Measurements from ENCODE around the gene NEK1.
"Not testable (repeated sequence)": the region's sequence is repeated elsewhere in the genome, so short reads cannot be mapped to it uniquely, and the experiment has no call there.

The NEK1 gene

DNA sequence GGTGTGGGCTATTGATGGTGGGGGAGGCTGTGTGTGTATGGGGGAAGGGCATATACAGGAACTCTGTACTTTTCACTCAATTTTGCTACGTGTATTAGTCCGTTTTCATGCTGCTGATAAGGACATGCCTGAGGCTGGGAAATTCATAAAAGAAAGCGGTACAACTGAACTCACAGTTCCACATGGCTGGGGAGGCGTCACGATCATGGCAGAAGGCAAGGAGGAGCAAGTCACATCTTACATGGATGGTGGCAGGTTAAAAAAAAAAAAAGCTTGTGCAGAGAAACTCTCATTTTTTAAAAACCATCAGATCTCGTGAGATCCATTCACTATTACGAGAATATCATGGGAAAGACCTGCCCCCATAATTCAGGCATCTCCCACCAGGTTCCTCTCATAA, 152.3 kb downstream of the NEK1 start:
- H3K27ac Mint-ChIP-seq: no peak overlapping the region

DNA sequence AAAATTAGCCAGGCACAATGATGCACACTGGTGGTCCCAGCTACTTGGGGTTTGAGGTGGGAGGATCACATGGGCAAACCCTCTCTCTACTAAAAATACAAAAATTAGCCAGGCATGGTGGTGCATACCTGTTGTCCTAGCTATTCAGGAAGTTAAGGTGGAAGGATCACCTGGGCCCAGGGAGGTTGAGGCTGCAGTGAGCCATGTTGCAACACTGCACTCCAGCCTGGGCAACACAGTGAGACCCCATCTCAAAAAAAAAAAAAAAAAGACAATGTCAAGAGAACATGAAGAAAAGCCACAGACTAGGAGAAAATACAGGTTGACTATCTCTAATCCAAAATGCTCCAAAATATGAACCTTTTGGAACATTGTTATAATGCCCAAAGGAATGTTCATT, 153.8 kb downstream of the NEK1 start:
- DNase-seq: no peak

More for the DNA sequence above, 152.3 kb downstream of the NEK1 start:
- H3K4me3 Mint-ChIP-seq: no peak overlapping the region
- peaks cover 73% of the 10 kb centered on the region for H3K36me3 Mint-ChIP-seq (ENCODE audit: low read depth)
- H3K27me3 Mint-ChIP-seq (ENCODE audit: low read depth, poor library complexity): peaks cover 4% of the 10 kb centered on the region
- TF ChIP-seq, protein P1, sequence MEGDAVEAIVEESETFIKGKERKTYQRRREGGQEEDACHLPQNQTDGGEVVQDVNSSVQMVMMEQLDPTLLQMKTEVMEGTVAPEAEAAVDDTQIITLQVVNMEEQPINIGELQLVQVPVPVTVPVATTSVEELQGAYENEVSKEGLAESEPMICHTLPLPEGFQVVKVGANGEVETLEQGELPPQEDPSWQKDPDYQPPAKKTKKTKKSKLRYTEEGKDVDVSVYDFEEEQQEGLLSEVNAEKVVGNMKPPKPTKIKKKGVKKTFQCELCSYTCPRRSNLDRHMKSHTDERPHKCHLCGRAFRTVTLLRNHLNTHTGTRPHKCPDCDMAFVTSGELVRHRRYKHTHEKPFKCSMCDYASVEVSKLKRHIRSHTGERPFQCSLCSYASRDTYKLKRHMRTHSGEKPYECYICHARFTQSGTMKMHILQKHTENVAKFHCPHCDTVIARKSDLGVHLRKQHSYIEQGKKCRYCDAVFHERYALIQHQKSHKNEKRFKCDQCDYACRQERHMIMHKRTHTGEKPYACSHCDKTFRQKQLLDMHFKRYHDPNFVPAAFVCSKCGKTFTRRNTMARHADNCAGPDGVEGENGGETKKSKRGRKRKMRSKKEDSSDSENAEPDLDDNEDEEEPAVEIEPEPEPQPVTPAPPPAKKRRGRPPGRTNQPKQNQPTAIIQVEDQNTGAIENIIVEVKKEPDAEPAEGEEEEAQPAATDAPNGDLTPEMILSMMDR (IDR thresholded peaks at IDR 0.05): no peak
- H3K9me3 Mint-ChIP-seq: peaks cover 16% of the 10 kb centered on the region
- no peak for DNase-seq
- H3K4me1 Mint-ChIP-seq: no peaks in the 10 kb centered on the region

DNA sequence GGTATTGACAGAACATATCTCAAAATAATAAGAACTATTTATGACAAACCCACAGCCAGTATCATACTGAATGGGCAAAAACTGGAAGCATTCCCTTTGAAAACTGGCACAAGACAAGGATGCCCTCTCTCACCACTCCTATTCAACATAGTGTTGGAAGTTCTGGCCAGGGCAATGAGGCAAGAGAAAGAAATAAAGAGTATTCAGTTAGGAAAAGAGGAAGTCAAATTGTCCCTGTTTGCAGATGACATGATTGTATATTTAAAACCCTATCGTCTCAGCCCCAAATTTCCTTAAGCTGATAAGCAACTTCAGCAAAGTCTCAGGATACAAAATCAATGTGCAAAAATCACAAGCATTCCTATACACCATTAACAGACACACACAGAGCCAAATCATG, 159.7 kb downstream of the NEK1 start:
- H3K27me3 Mint-ChIP-seq (ENCODE audit: low read depth, poor library complexity); H3K4me3 Mint-ChIP-seq; H3K4me1 Mint-ChIP-seq; DNase-seq; H3K27ac Mint-ChIP-seq: not testable (repeated sequence)
- H3K9me3 Mint-ChIP-seq: peaks cover 65% of the 10 kb centered on the region
- H3K36me3 Mint-ChIP-seq (ENCODE audit: low read depth): peaks cover 93% of the 10 kb centered on the region

More for the DNA sequence above, 153.8 kb downstream of the NEK1 start:
- Mint-ChIP-seq H3K4me1 (no peaks in the 10 kb centered on the region), H3K9me3 (peaks cover 30% of the 10 kb centered on the region), H3K36me3 (ENCODE audit: low read depth) (peaks cover 88% of the 10 kb centered on the region), H3K4me3 (no peak overlapping the region), H3K27me3 (ENCODE audit: low read depth, poor library complexity) (peaks cover 4% of the 10 kb centered on the region), H3K27ac (no peak overlapping the region)
- TF ChIP-seq, protein P1 (IDR thresholded peaks at IDR 0.05): no peak

DNA sequence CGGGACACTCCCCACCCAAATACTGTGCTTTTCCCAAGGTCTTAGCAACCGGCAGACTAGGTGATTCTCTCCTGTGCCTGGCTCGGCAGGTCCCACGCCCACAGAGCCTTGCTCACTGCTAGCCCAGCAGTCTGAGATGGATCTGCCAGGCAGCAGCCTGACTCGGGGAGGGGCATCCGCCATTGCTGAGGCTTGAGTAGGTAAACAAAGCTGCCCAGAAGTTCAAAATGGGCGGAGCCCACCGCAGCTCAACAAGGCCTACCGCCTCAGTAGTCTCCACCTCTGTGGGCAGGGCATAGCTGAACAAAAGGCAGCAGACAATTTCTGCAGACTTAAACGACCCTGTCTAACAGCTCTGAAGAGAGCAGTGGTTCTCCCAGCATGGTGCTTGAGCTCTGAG, 163.4 kb downstream of the NEK1 start:
- H3K27ac Mint-ChIP-seq; H3K4me3 Mint-ChIP-seq; DNase-seq; H3K27me3 Mint-ChIP-seq (ENCODE audit: low read depth, poor library complexity); H3K4me1 Mint-ChIP-seq: not testable (repeated sequence)
- Mint-ChIP-seq H3K36me3 (ENCODE audit: low read depth) (peaks cover 96% of the 10 kb centered on the region), H3K9me3 (peaks cover 87% of the 10 kb centered on the region)

DNA sequence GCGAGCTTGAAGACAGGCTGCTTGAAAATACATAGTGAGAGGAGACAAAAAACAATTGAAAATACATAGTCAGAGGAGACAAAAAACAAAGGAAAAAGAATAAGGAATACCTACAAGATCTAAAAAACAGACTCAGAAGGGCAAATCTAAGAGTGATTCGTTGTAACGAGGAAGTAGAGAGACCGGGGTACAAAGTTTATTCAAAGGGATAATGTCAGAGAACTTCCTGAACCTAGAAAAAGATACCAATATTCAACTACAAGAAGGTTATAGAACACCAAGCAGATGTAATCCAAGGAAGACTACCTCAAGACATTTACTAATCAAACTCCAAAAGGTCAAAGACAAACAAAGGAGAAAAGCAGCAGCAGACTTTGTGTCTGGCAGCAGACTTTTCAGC, 165.6 kb downstream of the NEK1 start:
- Mint-ChIP-seq H3K36me3 (ENCODE audit: low read depth) (peaks cover 95% of the 10 kb centered on the region), H3K4me3 (no peak overlapping the region), H3K27ac (no peak overlapping the region), H3K4me1 (no peaks in the 10 kb centered on the region), H3K9me3 (peaks cover 85% of the 10 kb centered on the region), H3K27me3 (ENCODE audit: low read depth, poor library complexity) (no peaks in the 10 kb centered on the region)
- no peak for DNase-seq
- TF ChIP-seq, protein P1 (IDR thresholded peaks at IDR 0.05): no peak

DNA sequence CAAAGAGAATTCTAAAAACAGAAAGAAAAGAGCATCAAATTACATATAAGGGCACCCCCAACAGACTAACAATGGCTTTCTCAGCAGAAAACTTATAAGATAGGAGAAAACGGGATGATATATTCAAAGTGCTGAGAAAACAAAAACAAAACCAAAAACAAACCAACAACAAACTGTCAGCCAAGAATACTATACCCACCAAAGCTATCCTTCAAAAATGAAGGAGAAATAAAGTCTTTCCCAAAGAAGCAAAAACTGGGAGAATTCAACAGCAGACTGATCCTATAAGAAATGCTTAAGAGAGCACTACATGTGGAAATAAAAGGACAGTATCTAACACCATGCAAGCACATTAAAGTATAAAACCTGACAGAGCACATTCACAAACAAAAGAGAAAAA, 168.6 kb downstream of the NEK1 start:
- Mint-ChIP-seq H3K9me3 (peaks cover 63% of the 10 kb centered on the region), H3K4me3 (no peak overlapping the region)

DNA sequence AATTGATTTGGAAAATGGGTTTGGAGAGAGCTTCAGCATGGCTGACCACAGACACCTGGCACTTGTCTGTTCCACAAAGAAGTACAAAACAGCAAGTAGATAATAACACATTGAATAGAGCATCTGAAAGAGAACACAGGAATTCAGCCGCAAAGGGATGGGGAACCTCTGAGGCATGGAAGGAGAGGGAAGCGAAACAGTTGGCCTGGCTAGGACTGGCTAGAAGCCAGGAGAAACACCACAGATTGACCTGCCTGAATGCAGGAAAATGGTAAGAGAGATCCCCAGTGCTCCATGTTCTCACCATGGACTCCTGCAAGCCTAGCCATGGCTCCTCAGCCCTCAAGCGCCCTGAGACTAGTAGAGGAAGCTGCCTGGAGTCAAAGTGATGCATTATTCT, 171.9 kb downstream of the NEK1 start:
- no peaks in the 10 kb centered on the region for H3K4me1 Mint-ChIP-seq
- peaks cover 35% of the 10 kb centered on the region for H3K9me3 Mint-ChIP-seq
- peaks cover 35% of the 10 kb centered on the region for H3K36me3 Mint-ChIP-seq (ENCODE audit: low read depth)
- TF ChIP-seq, protein P1 (IDR thresholded peaks at IDR 0.05): no peak
- no peak for DNase-seq
- H3K27me3 Mint-ChIP-seq (ENCODE audit: low read depth, poor library complexity): no peaks in the 10 kb centered on the region
- H3K4me3 Mint-ChIP-seq: no peak overlapping the region
- no peak overlapping the region for H3K27ac Mint-ChIP-seq

More for the DNA sequence above, 168.6 kb downstream of the NEK1 start:
- Mint-ChIP-seq H3K27ac (no peak overlapping the region), H3K4me1 (no peaks in the 10 kb centered on the region), H3K27me3 (ENCODE audit: low read depth, poor library complexity) (no peaks in the 10 kb centered on the region), H3K36me3 (ENCODE audit: low read depth) (peaks cover 68% of the 10 kb centered on the region)
- no peak for DNase-seq
- TF ChIP-seq, protein P1 (IDR thresholded peaks at IDR 0.05): no peak
